Cardiac muscle cell (in vitro differentiated cells and primary cell): Measurements from ENCODE around the gene MROH9. TPM values are rescaled to one million over a fixed set of nuclear protein-coding genes. Genes with fewer than 3 reads are reported as not detected.

Source experiments
- DNase-seq, 2 donors: peaks; one replicate each; pipeline versions ENCODE4 v3.0.0 to v3.0.0-alpha.2; 2010 to 2017; ENCODE audit warnings: low read depth in 1 of 2, low spot score in 1 of 2
- H3K27ac ChIP-seq: fragments of 200-600 bp; sonication (generic); 2 replicates; pipeline ENCODE4 v1.5.1; 2016
- H3K27me3 ChIP-seq: fragments of 200-600 bp; sonication (generic); 2 replicates; pipeline ENCODE4 v1.6.0; 2016; ENCODE audit warnings: control low read depth
- H3K36me3 ChIP-seq: fragments of 200-600 bp; sonication (generic); 2 replicates; pipeline ENCODE4 v1.5.1; 2016; ENCODE audit warnings: control low read depth
- H3K4me1 ChIP-seq: fragments of 200-600 bp; sonication (generic); 2 replicates; pipeline ENCODE4 v1.8.1; 2017; ENCODE audit warnings: low read depth, mild to moderate bottlenecking, mixed run types
- H3K4me3 ChIP-seq: fragments of 200-600 bp; sonication (generic); 2 replicates; pipeline ENCODE4 v1.5.1; 2016; ENCODE audit warnings: mild to moderate bottlenecking
- H3K9me3 ChIP-seq: fragments of 200-600 bp; sonication (generic); 2 replicates; pipeline ENCODE4 v1.5.1; 2017; ENCODE audit warnings: low read depth, mild to moderate bottlenecking, control low read depth
- polyA plus RNA-seq: library from polyadenylated mRNA; unstranded; fragments of >200 nt; fragmentation: Nextera tagmentation; extraction: Ambion mirVana; gene quantifications from 2 replicates; pipeline ENCODE4 v1.2.1, GENCODE V29; 2016
- total RNA-seq: library from RNA; depleted of rRNA; stranded (reverse); fragments of >200 nt; gene quantifications from 2 replicates; pipeline ENCODE4 v1.2.3, GENCODE V29; 2016
- TF ChIP-seq, protein P1 (sequence below): IDR thresholded peaks from 2 replicates; pipeline ENCODE4 v1.5.1; 2012; ENCODE audit warnings: low read depth, mild to moderate bottlenecking, low read length

MROH9 gene
- total and polyA plus RNA-seq, 2 experiments from 2014 or later, result not detected

DNA sequence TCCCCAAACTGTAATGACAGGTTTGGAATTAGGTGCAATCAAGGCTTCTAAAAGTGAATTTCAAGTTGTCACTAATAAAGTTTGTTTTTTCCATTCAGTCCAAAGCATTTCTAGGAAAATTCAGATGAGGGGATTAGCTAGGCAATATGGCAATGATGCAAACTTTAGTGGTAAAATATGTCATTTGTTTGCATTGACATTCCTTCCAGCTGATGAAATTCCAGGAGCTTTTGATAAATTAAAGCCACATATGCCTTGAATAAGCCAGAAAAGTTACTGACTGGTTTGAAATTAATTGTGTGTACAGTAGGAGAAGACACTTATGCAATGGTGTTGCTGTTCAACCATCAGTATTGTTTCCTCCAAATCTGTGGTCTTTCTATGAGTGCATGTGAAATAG lies 57.8 kb downstream of the MROH9 start:
- no peaks in the 10 kb centered on the region for H3K36me3 ChIP-seq
- TF ChIP-seq, protein P1, sequence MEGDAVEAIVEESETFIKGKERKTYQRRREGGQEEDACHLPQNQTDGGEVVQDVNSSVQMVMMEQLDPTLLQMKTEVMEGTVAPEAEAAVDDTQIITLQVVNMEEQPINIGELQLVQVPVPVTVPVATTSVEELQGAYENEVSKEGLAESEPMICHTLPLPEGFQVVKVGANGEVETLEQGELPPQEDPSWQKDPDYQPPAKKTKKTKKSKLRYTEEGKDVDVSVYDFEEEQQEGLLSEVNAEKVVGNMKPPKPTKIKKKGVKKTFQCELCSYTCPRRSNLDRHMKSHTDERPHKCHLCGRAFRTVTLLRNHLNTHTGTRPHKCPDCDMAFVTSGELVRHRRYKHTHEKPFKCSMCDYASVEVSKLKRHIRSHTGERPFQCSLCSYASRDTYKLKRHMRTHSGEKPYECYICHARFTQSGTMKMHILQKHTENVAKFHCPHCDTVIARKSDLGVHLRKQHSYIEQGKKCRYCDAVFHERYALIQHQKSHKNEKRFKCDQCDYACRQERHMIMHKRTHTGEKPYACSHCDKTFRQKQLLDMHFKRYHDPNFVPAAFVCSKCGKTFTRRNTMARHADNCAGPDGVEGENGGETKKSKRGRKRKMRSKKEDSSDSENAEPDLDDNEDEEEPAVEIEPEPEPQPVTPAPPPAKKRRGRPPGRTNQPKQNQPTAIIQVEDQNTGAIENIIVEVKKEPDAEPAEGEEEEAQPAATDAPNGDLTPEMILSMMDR, result no peak

DNA sequence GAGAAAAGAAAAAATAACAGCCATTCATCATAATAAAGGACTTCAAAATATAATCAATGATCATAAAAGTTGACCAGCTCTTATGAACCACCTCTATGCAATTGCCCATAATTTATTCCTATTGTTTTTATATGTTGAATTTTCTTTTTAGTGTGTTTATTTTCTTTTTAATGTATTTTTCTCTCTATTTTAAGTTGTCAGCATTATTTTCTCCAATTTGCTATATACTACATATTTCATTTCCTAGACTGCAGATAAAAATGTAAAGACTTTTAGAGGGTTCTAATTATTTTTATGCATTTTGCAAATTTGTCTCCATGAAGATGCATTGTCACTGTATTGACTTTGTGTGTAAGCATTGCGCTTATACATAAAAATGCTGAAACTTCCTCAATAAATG lies 58.4 kb downstream of the MROH9 start:
- no peak for DNase-seq
- Histone ChIP-seq H3K36me3 (no peaks in the 10 kb centered on the region), H3K4me1 (no peaks in the 10 kb centered on the region), H3K4me3 (no peak overlapping the region), H3K27ac (no peak overlapping the region), H3K27me3 (no peaks in the 10 kb centered on the region), H3K9me3 (no peaks in the 10 kb centered on the region)
- TF ChIP-seq, protein P1, result no peak

More for the DNA sequence above, 57.8 kb downstream of the MROH9 start:
- Histone ChIP-seq H3K9me3 (no peaks in the 10 kb centered on the region), H3K4me1 (no peaks in the 10 kb centered on the region), H3K27me3 (no peaks in the 10 kb centered on the region), H3K4me3 (no peak overlapping the region), H3K27ac (no peak overlapping the region)
- DNase-seq, result no peak

DNA sequence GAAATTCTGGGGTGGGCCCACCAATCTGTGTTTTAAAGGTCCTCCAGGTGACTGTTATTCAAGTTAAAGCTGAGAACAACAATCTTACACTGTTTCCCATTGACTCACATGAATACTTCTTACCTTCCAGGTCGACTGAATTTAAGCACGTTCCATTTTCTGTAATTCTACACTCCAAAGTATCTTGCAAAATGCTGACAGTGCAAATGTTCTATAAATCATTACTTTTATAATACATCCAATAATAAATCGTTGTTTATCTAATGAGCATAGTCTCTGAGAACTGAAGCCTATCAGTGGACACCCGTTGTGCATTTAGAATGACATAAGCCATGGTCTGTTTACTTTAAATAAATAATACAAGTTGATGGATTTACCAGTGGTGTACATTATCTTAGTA lies 79.5 kb downstream of the MROH9 start:
- Histone ChIP-seq H3K36me3 (no peaks in the 10 kb centered on the region), H3K4me3 (no peak overlapping the region), H3K27me3 (no peaks in the 10 kb centered on the region), H3K27ac (no peak overlapping the region), H3K9me3 (no peaks in the 10 kb centered on the region), H3K4me1 (no peaks in the 10 kb centered on the region)
- TF ChIP-seq, protein P1, result no peak
- DNase-seq, result no peak

DNA sequence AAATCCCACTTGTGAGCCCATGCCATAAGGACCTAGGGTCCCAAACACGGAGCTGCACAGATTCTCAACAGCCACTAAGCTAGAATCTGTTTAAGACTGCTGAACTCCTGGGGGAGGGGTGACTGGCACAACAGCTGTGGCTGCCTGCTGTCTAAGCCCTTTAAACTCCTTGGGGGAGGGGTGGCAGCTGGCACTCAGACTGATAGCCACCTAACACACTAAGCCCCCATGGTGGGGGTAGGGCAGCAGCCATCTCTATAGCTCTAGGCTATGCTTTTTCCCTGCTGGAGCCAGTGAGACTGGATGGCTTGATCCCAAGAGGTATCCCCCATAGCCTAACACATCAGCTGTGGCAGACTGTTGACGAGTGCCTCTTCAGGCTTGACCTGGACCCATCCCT lies 82.1 kb downstream of the MROH9 start:
- Histone ChIP-seq H3K27me3 (no peaks in the 10 kb centered on the region), H3K27ac (no peak overlapping the region), H3K9me3 (no peaks in the 10 kb centered on the region), H3K4me1 (no peaks in the 10 kb centered on the region), H3K36me3 (no peaks in the 10 kb centered on the region), H3K4me3 (no peak overlapping the region)
- DNase-seq, result no peak
- TF ChIP-seq, protein P1, result no peak

DNA sequence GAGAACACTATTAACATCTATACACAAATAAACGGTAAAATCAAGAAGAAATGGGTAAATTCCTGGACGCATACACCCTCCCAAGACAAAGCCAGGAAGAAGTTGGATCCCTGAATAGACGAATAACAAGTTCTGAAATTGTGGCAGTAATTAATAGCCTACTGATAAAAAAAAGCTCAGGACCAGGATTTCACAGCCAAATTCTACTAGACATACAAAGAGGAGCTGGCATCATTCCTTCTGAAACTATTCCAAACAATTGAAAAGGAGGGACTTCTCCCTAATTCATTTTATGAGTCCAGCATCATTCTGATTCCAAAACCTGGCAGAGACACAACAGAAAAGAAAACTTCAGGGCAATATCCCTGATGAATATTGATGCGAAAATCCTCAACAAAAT lies 84.6 kb downstream of the MROH9 start:
- DNase-seq, result no peak
- TF ChIP-seq, protein P1, result no peak
- Histone ChIP-seq H3K27ac (no peak overlapping the region), H3K9me3 (no peaks in the 10 kb centered on the region), H3K27me3 (no peaks in the 10 kb centered on the region), H3K4me1 (no peaks in the 10 kb centered on the region), H3K4me3 (no peak overlapping the region), H3K36me3 (no peaks in the 10 kb centered on the region)
